Measurements from ENCODE around the gene HIVEP1.

The HIVEP1 gene

GRCh38 chr6:11994875-11995461 is 17.1 kb upstream of the HIVEP1 start:
- no peak for DNase-seq (ENCODE audit: low spot score)

DNA sequence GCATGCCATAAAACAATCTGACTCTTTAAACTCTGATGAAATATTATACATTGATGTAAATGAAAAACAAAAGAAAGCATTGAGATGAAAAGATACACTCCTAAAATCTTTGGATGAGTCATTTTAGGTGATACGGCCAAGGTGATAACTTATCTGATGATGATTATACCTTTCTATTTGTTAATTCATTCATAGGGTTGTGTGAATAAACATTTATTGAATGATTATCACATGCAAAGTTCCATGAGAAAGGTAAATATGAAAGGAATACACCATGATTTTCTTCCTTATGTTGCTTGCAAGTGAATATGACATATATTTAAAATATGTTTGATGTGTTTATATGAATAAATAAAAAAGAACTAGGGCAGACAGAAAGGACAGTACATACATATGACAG is 15.4 kb upstream of the HIVEP1 start:
- no peak for DNase-seq (ENCODE audit: low spot score)

DNA sequence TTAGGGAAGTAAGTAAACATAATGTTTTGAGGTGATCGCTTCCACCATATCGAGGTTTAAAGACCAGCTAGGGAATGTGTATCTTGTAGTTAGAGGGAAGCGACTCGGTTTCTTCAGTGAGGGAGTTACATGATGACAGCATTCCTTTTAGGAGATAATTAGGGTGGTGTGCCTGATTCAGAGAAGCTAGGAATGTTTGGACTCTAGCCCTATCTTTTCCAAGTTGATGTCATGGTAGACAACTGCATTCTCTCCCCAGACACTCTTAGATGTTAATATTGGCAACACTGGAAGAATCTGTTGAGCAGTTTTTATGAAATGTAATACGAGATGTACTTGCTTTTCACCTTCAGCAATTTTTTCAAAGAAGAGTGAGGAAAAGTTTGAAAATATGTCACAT is 12.9 kb upstream of the HIVEP1 start:
- no peak for DNase-seq (ENCODE audit: low spot score)

- no peak for DNase-seq (ENCODE audit: low spot score)
These were observed 11.9 kb upstream of the HIVEP1 start for GRCh38 chr6:12000174-12000573.

DNA sequence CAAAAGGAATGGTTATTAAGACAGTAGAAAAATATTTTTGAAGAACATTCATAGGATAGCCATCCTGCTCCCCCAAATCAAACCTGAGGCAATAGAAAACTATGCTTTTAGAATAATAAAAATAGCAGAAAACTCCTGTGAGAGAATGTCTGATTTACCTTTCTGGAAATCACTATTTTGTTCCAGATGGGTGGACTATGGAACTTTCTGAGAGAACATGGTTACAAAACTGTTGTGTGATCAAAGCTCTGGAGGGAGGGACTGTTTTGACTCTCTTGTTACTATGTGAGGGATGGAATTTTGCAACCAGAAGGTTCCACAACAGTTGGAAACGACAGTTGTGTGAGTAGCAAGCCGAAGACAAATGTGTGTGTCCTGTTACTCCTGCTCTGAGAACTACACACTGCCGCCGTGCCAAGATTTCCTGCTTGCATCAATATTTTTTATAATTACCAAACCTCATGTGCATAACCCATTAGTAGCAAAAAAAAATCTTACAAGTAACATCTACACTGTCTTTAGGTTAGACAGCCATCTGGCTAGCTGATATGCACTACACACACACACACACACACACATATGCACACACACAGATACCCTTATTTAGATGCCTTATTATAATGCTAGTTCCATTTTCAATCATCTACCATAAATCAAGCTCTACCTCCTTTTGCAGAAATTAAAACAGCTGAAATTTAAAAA is 11.0 kb upstream of the HIVEP1 start:
- DNase-seq (ENCODE audit: low spot score): no peak

DNA sequence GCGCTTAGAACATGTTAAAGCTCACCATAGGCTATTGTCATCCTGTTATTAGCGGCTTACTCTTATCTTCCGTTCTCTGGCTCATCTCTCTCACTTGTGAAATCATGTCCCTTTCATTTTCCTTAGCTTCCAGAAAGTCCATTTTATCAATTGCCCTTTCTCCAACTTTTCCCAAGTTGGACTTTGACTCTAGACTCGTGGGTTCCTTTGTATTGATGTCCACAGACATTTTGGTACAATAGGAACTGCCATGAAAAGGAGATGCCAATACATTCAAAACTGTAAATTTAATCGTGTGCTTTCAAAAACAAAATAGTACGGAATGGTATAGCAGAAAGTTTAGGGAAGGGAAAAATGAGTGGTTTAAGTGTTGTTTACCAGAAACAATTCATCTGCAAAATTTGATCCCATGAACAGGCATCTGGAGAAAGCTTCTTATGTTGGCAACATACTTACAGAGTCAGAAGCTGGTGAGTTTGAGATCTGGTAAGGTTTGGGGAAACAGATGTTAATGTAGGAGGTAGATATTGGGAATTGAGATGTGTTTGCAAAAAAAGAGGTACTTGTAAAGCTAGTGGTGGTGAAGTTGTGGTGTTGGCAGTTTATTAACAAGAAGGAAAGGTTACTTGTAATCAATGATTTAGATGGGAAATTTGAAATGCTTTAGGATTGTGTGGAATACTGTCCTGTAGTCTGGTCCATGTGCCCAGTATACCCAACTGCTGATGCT is 10.2 kb upstream of the HIVEP1 start:
- no peak for DNase-seq (ENCODE audit: low spot score)

DNA sequence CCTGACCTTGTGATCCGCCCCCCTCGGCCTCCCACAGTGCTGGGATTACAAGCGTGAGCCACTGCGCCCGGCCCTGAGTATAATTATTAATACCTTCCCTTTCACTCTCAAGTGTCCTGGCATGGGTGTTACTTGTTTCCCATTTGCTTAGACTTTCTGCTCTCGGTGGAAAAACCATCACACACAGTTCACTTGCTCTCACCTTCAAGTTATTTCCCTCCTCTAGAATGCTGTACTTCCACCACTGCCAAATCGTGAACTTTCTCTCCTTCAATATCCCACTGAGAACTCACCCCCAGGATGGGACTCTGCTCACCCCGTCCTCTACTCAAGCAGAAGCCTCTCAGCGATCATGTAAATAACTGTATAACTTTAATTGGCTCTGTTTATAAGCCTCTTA is 4.6 kb upstream of the HIVEP1 start:
- no peak for DNase-seq (ENCODE audit: low spot score)

- DNase-seq (ENCODE audit: low spot score): no peak
These were observed 4.2 kb upstream of the HIVEP1 start for GRCh38 chr6:12007887-12008286.

DNA sequence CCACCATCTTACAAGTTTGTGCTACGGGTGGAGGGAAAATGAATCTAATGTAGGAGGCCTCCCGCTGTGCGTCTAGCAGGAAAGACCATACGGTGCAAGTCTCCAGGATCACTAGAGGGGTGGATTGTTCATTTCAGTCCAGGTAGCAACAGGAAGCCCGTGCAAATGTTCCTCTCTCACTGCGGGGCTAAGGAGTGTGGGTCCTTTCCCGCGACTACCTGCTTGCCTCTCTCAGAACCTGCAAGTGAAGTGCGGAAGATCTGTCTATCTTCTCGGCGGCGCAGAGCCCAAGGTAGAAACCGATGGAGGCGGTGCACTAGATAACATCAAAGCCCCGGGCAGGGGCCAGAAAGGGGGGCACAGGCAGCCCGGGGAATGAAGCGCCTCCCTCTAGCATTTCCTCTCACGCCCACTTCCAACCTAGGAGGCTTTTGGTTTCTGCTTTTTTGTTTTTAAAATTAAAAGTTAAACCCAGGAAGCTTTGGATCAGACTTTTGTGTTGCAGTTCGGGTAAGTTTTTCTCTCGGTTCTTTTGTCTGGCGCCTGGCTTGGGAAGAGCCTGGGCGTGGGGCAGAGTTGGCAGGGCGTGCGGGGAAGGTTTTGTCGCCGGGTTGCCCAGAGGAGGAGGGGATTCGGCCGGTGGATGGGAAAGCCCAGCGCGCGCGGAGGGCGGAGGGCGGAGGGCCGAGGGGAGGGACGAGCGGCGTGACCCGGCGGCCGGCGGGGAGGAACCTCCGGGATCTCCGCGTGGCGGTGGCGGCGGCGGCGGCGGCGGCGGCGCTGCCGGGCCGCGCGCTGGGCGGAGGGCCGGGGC is 3.5 kb upstream of the HIVEP1 start:
- peak; percentile 73 for DNase-seq (ENCODE audit: low spot score)

GRCh38 chr6:12009180-12009685 is 2.9 kb upstream of the HIVEP1 start:
- no peak for DNase-seq (ENCODE audit: low spot score)

DNA sequence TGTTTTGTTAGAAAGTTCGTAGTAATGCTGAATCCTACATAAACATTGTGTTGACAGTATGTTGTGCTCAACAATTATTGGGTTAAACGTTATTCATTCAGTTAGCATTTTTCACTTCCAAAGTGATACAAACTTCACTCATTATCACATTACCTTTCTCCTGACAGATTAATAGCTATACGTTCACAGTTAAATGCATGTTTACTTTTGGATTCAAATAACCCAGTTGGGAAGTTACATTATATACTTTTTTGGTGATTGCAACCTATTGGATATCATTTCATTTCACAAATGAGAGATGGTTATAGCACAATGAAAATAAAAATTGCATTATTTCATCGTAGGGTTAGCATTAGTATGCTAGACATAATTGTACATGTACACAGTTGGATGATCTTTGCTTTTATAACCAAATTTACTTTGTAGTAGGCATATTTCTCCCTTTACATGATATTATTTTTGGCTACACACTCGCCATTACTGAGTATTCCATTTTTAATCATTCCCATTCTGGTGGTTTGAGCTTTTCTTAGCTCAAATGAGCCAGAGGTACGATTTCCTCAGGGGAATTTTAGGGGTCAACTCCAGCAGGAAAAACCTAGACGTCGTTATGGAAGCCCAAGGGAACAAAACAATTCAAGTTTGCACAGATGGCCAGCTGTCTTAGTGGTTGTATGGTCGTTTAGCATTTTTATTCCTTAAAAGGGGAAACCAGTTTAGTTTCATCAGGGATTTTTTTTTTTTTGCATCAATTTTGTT is 2.1 kb upstream of the HIVEP1 start:
- DNase-seq (ENCODE audit: low spot score): no peak

GRCh38 chr6:12010635-12011275 is 1.4 kb upstream of the HIVEP1 start:
- DNase-seq (ENCODE audit: low spot score): peak; percentile 40

GRCh38 chr6:12011276-12012037 is 655 bp upstream of the HIVEP1 start:
- peak; percentile 91 for DNase-seq (ENCODE audit: low spot score)

- DNase-seq (ENCODE audit: low spot score): peak; percentile 43
These were observed 620 bp downstream of the HIVEP1 start for GRCh38 chr6:12012558-12013306.

DNA sequence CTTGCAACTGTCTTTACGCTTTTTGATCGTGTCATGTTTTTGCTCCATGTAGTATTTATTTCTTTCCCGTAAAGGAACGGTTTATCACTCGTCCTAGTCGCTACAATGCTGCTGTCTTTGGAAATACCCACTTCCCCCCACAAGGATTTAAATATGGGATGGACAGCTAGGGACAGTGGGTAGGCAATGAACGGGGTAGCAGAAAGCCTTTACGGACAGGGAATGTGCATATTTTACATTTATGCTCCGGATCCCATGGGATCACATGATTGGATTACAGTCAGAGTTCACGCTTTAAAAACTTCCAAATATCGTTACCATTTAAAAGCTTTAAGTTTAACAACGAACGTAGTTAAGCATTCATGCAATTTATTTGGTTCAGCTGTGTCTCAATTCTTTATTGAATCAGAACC is 1.2 kb downstream of the HIVEP1 start:
- no peak for DNase-seq (ENCODE audit: low spot score)

DNA sequence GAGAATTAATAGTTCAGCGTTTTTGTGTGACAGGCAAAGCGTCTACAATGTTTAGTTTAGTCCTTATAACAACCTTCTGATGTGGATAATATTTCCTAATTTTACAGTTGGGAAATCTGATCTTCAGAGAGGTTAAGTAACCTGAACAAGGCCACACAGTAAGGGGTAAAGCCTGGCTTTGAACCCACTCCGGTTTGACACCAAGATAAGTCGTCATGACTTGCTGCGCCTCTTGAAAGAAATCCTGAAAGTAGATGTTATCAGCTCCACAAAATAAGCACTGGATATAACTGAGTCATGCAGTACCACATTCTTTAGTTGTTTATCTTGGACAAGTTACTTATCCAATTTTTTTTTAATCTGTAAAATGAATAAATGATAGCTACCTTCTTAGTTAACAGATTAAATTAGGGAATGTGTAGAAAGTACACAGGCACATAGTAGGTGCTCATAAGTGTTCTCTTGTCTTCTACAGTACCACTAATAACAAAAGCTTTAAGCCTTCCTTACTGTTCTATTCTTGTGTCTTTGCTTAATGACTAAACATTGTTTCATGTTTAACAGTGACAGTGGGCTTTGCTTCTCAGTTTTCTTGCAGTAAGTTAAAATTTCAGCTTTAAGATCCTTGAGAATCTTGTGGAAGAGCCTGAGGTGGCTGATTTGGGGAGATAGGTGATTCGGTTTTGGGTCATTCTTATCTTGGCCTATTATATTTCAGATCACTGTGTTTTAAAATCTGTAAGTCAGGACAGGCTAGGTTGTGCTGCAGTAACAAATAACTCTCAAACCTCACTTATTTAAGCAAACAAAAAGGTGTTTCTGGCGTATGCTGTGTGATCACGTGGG is 2.1 kb downstream of the HIVEP1 start:
- DNase-seq (ENCODE audit: low spot score): no peak

- no peak for DNase-seq (ENCODE audit: low spot score)
These were observed 2.7 kb downstream of the HIVEP1 start for GRCh38 chr6:12014873-12015149.

GRCh38 chr6:12017263-12017662 is 5.2 kb downstream of the HIVEP1 start:
- no peak for DNase-seq (ENCODE audit: low spot score)

- no peak for DNase-seq (ENCODE audit: low spot score)
These were observed 5.8 kb downstream of the HIVEP1 start for GRCh38 chr6:12017876-12018401.

Data from HuH-7.5 (cell line).